ENCODE results near the gene ZYX.

GRCh38 chr7:143435266-143435665, 54.1 kb downstream of the ZYX start:
- TF ChIP-seq CTCF (IDR thresholded peaks at IDR 0.05) (no peak), POLR2A (IDR thresholded peaks at IDR 0.05) (no peak), EP300 (IDR thresholded peaks at IDR 0.05) (no peak)
